ENCODE results near the gene CLIP1. TPM values are rescaled to one million over a fixed set of nuclear protein-coding genes. Genes with fewer than 3 reads are reported as not detected.

CLIP1 gene
- total and polyA plus RNA-seq, 2 of the 4 experiments (the other 2 are of a cell fraction), result 38.0 to 54.8 TPM

DNA sequence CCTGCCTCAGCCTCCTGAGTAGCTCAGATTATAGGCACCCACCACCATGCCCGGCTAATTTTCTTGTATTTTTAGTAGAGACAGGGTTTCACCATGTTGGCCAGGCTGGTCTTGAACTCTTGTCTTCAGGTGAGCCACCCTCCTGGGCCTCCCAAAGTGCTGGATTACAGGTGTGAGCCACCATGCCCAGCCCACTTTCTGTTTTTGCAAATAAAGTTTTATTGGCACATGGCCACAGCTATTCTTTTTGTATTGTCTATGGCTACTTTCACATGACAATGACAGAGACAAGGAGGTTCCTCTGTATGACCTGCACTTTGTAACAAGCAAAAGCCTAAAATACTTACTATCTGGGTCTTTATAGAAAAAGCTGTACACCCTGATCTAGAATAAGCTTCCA lies 176.9 kb downstream of the CLIP1 start:
- Histone ChIP-seq H2BK15ac (ENCODE audit: low read depth, low read length) (no peak overlapping the region), H3K27ac (ENCODE audit: insufficient read depth, low read length) (no peak overlapping the region), H4K20me1 (ENCODE audit: insufficient read depth, low read length) (no peaks in the 10 kb centered on the region), H2BK20ac (ENCODE audit: low read depth, low read length) (no peak overlapping the region), H3K23ac (ENCODE audit: low read depth, low read length) (no peak overlapping the region), H2AK9ac (replicated peaks; ENCODE audit: low read depth, low read length, poor library complexity) (no peak overlapping the region), H3K9me1 (ENCODE audit: insufficient read depth, low read length) (peaks cover 3% of the 10 kb centered on the region; the same call in 1 of the 2 replicates), H3K9me3 (ENCODE audit: control insufficient read depth, insufficient read depth, low read length) (no peaks in the 10 kb centered on the region), H3K56ac (ENCODE audit: extremely low read depth, insufficient read depth, low read length) (no peak overlapping the region), H3K4me2 (ENCODE audit: low read depth, low read length) (no peak overlapping the region), H2BK120ac (ENCODE audit: low read depth, low read length) (no peak overlapping the region), H2BK5ac (ENCODE audit: low read depth, low read length, poor library complexity, severe bottlenecking) (no peak overlapping the region), H4K8ac (ENCODE audit: low read depth in 2 of 2, low read length in 2 of 2) (no peak overlapping the region), H3K4ac (ENCODE audit: low read depth, low read length) (no peak overlapping the region), H2AK5ac (ENCODE audit: low read depth, low read length) (no peak overlapping the region), H3K9ac (ENCODE audit: low read depth, low read length) (no peak overlapping the region), H3K36me3 (ENCODE audit: control insufficient read depth, insufficient read depth, low read length) (peaks cover 14% of the 10 kb centered on the region), H3K27me3 (ENCODE audit: control insufficient read depth, insufficient read depth, low read length) (no peaks in the 10 kb centered on the region), H3K79me1 (ENCODE audit: low read depth in 1 of 2, low read length in 2 of 2) (peaks cover 0 to 3% of the 10 kb centered on the region in 2 experiments; a peak in 1 of 4 replicates), H2AFZ (replicated peaks; ENCODE audit: low read length, poor library complexity) (no peak overlapping the region), H3K14ac (replicated peaks; ENCODE audit: low read depth, low read length) (no peak overlapping the region), H3K4me3 (ENCODE audit: insufficient read depth, low read depth, low read length) (no peak overlapping the region), H4K91ac (ENCODE audit: insufficient read depth, low read depth, low read length) (no peak overlapping the region), H4K5ac (ENCODE audit: low read depth, low read length) (no peak overlapping the region), H3K4me1 (ENCODE audit: control insufficient read depth, insufficient read depth, low read length) (no peaks in the 10 kb centered on the region), H3K18ac (ENCODE audit: low read depth, low read length) (no peak overlapping the region)
- ChIA-PET CTCF (interaction anchor here (0.7 kb wide), 1 partner anchor 189 kb away, joined by 3 read pairs; no protein-coding TSS in a partner anchor), POLR2A (ENCODE audit: unreplicated experiment) (no interaction called here)
- DNase-seq (no peak), ATAC-seq (ENCODE audit: low read depth) (no peak)
- BruUV-seq (replicated peaks), result no TSS peak
- WGBS, 2 experiments (ENCODE audit: extremely low coverage in 2 of 2, insufficient read length in 1 of 2), result no CpG with 5 or more reads among the region's 1 CpG
- TF ChIP-seq, protein P1, sequence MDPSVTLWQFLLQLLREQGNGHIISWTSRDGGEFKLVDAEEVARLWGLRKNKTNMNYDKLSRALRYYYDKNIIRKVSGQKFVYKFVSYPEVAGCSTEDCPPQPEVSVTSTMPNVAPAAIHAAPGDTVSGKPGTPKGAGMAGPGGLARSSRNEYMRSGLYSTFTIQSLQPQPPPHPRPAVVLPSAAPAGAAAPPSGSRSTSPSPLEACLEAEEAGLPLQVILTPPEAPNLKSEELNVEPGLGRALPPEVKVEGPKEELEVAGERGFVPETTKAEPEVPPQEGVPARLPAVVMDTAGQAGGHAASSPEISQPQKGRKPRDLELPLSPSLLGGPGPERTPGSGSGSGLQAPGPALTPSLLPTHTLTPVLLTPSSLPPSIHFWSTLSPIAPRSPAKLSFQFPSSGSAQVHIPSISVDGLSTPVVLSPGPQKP (IDR thresholded peaks at IDR 0.05; ENCODE audit: borderline replicate concordance, low read depth, low read length), result no peak
- TF ChIP-seq RAD21 (IDR thresholded peaks at IDR 0.05; ENCODE audit: low read length) (no peak), CEBPB (IDR thresholded peaks at IDR 0.05; ENCODE audit: low read depth, low read length) (no peak), MAFK (IDR thresholded peaks at IDR 0.05; ENCODE audit: low read depth, low read length) (no peak), MAZ (IDR thresholded peaks at IDR 0.05; ENCODE audit: borderline replicate concordance, low read depth, low read length) (no peak)
- intact Hi-C loops (cut with micrococcal nuclease), result no loop called here
- in situ Hi-C loops (cut with MboI; ENCODE audit: low sequenced_read_pairs), result no loop called here
- dilution Hi-C loops (cut with HindIII; ENCODE audit: low sequenced_read_pairs, unreplicated experiment), result no loop called here

All from IMR-90 (cell line).